Measurements from ENCODE around the gene PDGFRB. TPM values are rescaled to one million over a fixed set of nuclear protein-coding genes. Genes with fewer than 3 reads are reported as not detected.

The PDGFRB gene
- total RNA-seq, 4 donors from 2014 or later = 20.2 to 56.3 (median 28.3) TPM

GRCh38 chr5:150166650-150167511 lies 11.2 kb upstream of the PDGFRB start, which contains the start of gene CDX1:
CDX1 (plus strand) TSS chr5:150166778; CDS start chr5:150166877, 99 bp downstream.
- WGBS, 2 donors (ENCODE audit: low coverage in 1 of 2) = 32% methylated on average over 51 of the region's 93 CpGs; no CpG with 5 or more reads in 1 of the 2 donors
- peaks cover 24 to 63% (median 45%) of the 10 kb centered on the region in 4 donors for H3K4me1 ChIP-seq
- intact Hi-C loops (cut with DNase I; ENCODE audit: low total_unique reads) = no loop called here

GRCh38 chr5:150166037-150166649 lies 10.5 kb upstream of the PDGFRB start:
- intact Hi-C loops (cut with DNase I; ENCODE audit: low total_unique reads) (no loop called here), in situ Hi-C loops (cut with MboI; ENCODE audit: low pct_ligation_motif_present in 1 of 4, low pct_unique_long_range_greater_than_20kb in 1 of 4, low sequenced_read_pairs in 3 of 4) (loop anchor here in 2 of 4 donors (25.0 kb wide), 1 partner anchor 271 kb away; the partner anchor contains the start of gene RPS14 (in 2 of the 2))
- H3K36me3 ChIP-seq = peaks cover 0 to 2% (median 0%) of the 10 kb centered on the region in 4 donors
- no peak for TF ChIP-seq POLR2AphosphoS5 (IDR thresholded peaks at IDR 0.05)
- TF ChIP-seq POLR2A (IDR thresholded peaks at IDR 0.05) = no peak
- TF ChIP-seq EP300 (IDR thresholded peaks at IDR 0.05; ENCODE audit: low read depth) = no peak
- no peak for TF ChIP-seq CTCF (IDR thresholded peaks at IDR 0.05)
- WGBS, 2 donors (ENCODE audit: low coverage in 1 of 2) = 47 to 60% methylated on average over 7 to 26 of the region's 27 CpGs
- peaks cover 24 to 65% (median 46%) of the 10 kb centered on the region in 4 donors for H3K4me1 ChIP-seq
- peak overlapping the region in 3 of 4 donors; percentile 61 to 74 (median 66) for H3K4me3 ChIP-seq
- peaks cover 13% of the 10 kb centered on the region for H3K27me3 ChIP-seq
- H3K27ac ChIP-seq = peak overlapping the region; percentile 85 to 96 (median 91)
- no peak for DNase-seq
- H3K9me3 ChIP-seq = no peaks in the 10 kb centered on the region

More at GRCh38 chr5:150166650-150167511, 11.2 kb upstream of the PDGFRB start, which contains the start of gene CDX1:
- peaks cover 0 to 3% (median 0%) of the 10 kb centered on the region in 4 donors for H3K36me3 ChIP-seq
- peaks cover 13% of the 10 kb centered on the region for H3K27me3 ChIP-seq
- H3K27ac ChIP-seq = peak within 1 kb of the TSS; percentile 85 to 96 (median 91)
- H3K9me3 ChIP-seq = no peaks in the 10 kb centered on the region
- H3K4me3 ChIP-seq = peak within 1 kb of the TSS; percentile 24 to 74 (median 64)
- TF ChIP-seq CTCF (IDR thresholded peaks at IDR 0.05) = no peak
- no peak for TF ChIP-seq EP300 (IDR thresholded peaks at IDR 0.05; ENCODE audit: low read depth)
- peak; percentile 76 to 90 (median 89) for TF ChIP-seq POLR2AphosphoS5 (IDR thresholded peaks at IDR 0.05)
- peak; percentile 90 for TF ChIP-seq POLR2A (IDR thresholded peaks at IDR 0.05)
- peak; percentile 76 for DNase-seq
- in situ Hi-C loops (cut with MboI; ENCODE audit: low pct_ligation_motif_present in 1 of 4, low pct_unique_long_range_greater_than_20kb in 1 of 4, low sequenced_read_pairs in 3 of 4) = loop anchor here in 2 of 4 donors (25.0 kb wide), 1 partner anchor 270 kb away; the partner anchor contains the start of gene RPS14 (in 2 of the 2)

- intact Hi-C loops (cut with DNase I; ENCODE audit: low total_unique reads) = no loop called here
- in situ Hi-C loops (cut with MboI; ENCODE audit: low pct_ligation_motif_present in 1 of 4, low pct_unique_long_range_greater_than_20kb in 1 of 4, low sequenced_read_pairs in 3 of 4) = loop anchor here in 3 of 4 donors (5.0 to 25.0 kb wide), 3 partner anchors 48 to 273 kb away; partner anchors contain the start of gene RPS14 (in 2 of the 3)
Measured at GRCh38 chr5:150164211-150164980, 8.8 kb upstream of the PDGFRB start.

More at GRCh38 chr5:150164211-150164980, 8.8 kb upstream of the PDGFRB start:
- H3K27ac ChIP-seq = peak overlapping the region; percentile 87 to 96 (median 91)
- H3K4me3 ChIP-seq = no peak overlapping the region
- TF ChIP-seq EP300 (IDR thresholded peaks at IDR 0.05; ENCODE audit: low read depth) = no peak
- no peak for TF ChIP-seq CTCF (IDR thresholded peaks at IDR 0.05)
- TF ChIP-seq POLR2AphosphoS5 (IDR thresholded peaks at IDR 0.05) = peak in 2 of 3 donors; percentile 11 to 55
- TF ChIP-seq POLR2A (IDR thresholded peaks at IDR 0.05) = no peak
- no peaks in the 10 kb centered on the region for H3K36me3 ChIP-seq
- 16 to 59% methylated on average over 3 to 6 of the region's 6 CpGs for WGBS, 2 donors (ENCODE audit: low coverage in 1 of 2)
- DNase-seq = peak; percentile 63
- H3K9me3 ChIP-seq = no peaks in the 10 kb centered on the region
- peaks cover 13% of the 10 kb centered on the region for H3K27me3 ChIP-seq
- peaks cover 24 to 60% (median 43%) of the 10 kb centered on the region in 4 donors for H3K4me1 ChIP-seq
